Activated T-cell treated with anti-CD3 and anti-CD28 coated beads, Interleukin-2, amount 50 U/mL, for 4 hours (primary cell): ENCODE results near the gene ABCA2. TPM values are rescaled to one million over a fixed set of nuclear protein-coding genes. Genes with fewer than 3 reads are reported as not detected.

ENCODE experiments used
- ATAC-seq, 2 donors: fragments of 200-7000 bp; cut with Tn5 transposase; one replicate each; pipeline ENCODE4 v1.10.0; 2021
- DNase-seq: peaks from one replicate; pipeline ENCODE4 v3.0.0-alpha.2; 2020
- H3K27me3 Mint-ChIP-seq: one replicate; pipeline ENCODE4 v1.8.0; 2021; ENCODE audit warnings: low read depth, mixed read lengths
- H3K36me3 Mint-ChIP-seq: one replicate; pipeline ENCODE4 v1.8.0; 2022; ENCODE audit warnings: mixed read lengths; ENCODE audit not compliant: insufficient read depth
- H3K4me1 Mint-ChIP-seq: one replicate; pipeline ENCODE4 v1.8.0; 2021; ENCODE audit warnings: low read depth, mixed read lengths
- H3K4me3 Mint-ChIP-seq: one replicate; pipeline ENCODE4 v1.8.0; 2021; ENCODE audit warnings: mild to moderate bottlenecking, moderate library complexity, mixed read lengths
- H3K9me3 Mint-ChIP-seq: one replicate; pipeline ENCODE4 v1.8.0; 2021; ENCODE audit warnings: mixed read lengths
- total RNA-seq, 3 donors: library from RNA; stranded (reverse); gene quantifications; one replicate each; pipeline ENCODE4 v1.2.1, GENCODE V29; 2021

The ABCA2 gene
- 10 to 100 TPM in 2 of 3 donors, 1 to 10 TPM in 1; 9.1 to 15.3 (median 14.3) TPM for total RNA-seq

GRCh38 chr9:137027369-137028262 lies at the start of gene ABCA2:
ABCA2 (minus strand) TSS chr9:137028237; CDS start chr9:137028140, 97 bp downstream.
- H3K4me1 Mint-ChIP-seq, result peaks cover 38% of the 10 kb centered on the region
- H3K9me3 Mint-ChIP-seq, result no peaks in the 10 kb centered on the region
- DNase-seq, result no peak
- no peaks in the 10 kb centered on the region for H3K36me3 Mint-ChIP-seq
- H3K27me3 Mint-ChIP-seq, result no peaks in the 10 kb centered on the region
- peak within 1 kb of the TSS; percentile 78 for H3K4me3 Mint-ChIP-seq
- no peak for ATAC-seq

GRCh38 chr9:137077010-137077747 lies 49.1 kb upstream of the ABCA2 start, which contains the start of gene UAP1L1:
UAP1L1 (plus strand) TSS chr9:137077517; CDS start chr9:137077533, 16 bp downstream.
- Mint-ChIP-seq H3K27me3 (no peaks in the 10 kb centered on the region), H3K4me1 (peaks cover 2% of the 10 kb centered on the region), H3K4me3 (peak within 1 kb of the TSS; percentile 67), H3K9me3 (no peaks in the 10 kb centered on the region), H3K36me3 (peaks cover 2% of the 10 kb centered on the region)
- ATAC-seq (peak; percentile 80 to 82), DNase-seq (no peak)

GRCh38 chr9:137076636-137077009 lies 48.6 kb upstream of the ABCA2 start:
- Mint-ChIP-seq H3K4me1 (peaks cover 2% of the 10 kb centered on the region), H3K27me3 (no peaks in the 10 kb centered on the region), H3K4me3 (peak overlapping the region; percentile 61), H3K36me3 (no peaks in the 10 kb centered on the region), H3K9me3 (no peaks in the 10 kb centered on the region)
- ATAC-seq, result no peak
- no peak for DNase-seq

GRCh38 chr9:137075275-137075775 lies 47.3 kb upstream of the ABCA2 start:
- ATAC-seq (no peak), DNase-seq (no peak)
- Mint-ChIP-seq H3K4me1 (peaks cover 11% of the 10 kb centered on the region), H3K27me3 (no peaks in the 10 kb centered on the region), H3K9me3 (no peaks in the 10 kb centered on the region), H3K4me3 (no peak overlapping the region), H3K36me3 (no peaks in the 10 kb centered on the region)

GRCh38 chr9:137074657-137075274 lies 46.7 kb upstream of the ABCA2 start:
- no peaks in the 10 kb centered on the region for H3K27me3 Mint-ChIP-seq
- peaks cover 11% of the 10 kb centered on the region for H3K4me1 Mint-ChIP-seq
- no peak for DNase-seq
- no peak for ATAC-seq
- peak overlapping the region; percentile 13 for H3K4me3 Mint-ChIP-seq
- no peaks in the 10 kb centered on the region for H3K36me3 Mint-ChIP-seq
- no peaks in the 10 kb centered on the region for H3K9me3 Mint-ChIP-seq

- no peaks in the 10 kb centered on the region for H3K36me3 Mint-ChIP-seq
- H3K27me3 Mint-ChIP-seq, result no peaks in the 10 kb centered on the region
- ATAC-seq (no peak), DNase-seq (no peak)
- H3K4me1 Mint-ChIP-seq, result peaks cover 11% of the 10 kb centered on the region
- H3K4me3 Mint-ChIP-seq, result no peak overlapping the region
- H3K9me3 Mint-ChIP-seq, result no peaks in the 10 kb centered on the region
These were observed 46.0 kb upstream of the ABCA2 start for GRCh38 chr9:137073992-137074399.

- H3K4me1 Mint-ChIP-seq, result peaks cover 15% of the 10 kb centered on the region
- H3K27me3 Mint-ChIP-seq, result no peaks in the 10 kb centered on the region
- no peak for ATAC-seq
- DNase-seq, result no peak
- no peaks in the 10 kb centered on the region for H3K36me3 Mint-ChIP-seq
- H3K4me3 Mint-ChIP-seq, result peak overlapping the region; percentile 72
- no peaks in the 10 kb centered on the region for H3K9me3 Mint-ChIP-seq
These were observed 43.2 kb upstream of the ABCA2 start for GRCh38 chr9:137071282-137071681.

GRCh38 chr9:137070906-137071275 lies 42.9 kb upstream of the ABCA2 start:
- Mint-ChIP-seq H3K36me3 (no peaks in the 10 kb centered on the region), H3K4me1 (peaks cover 15% of the 10 kb centered on the region), H3K27me3 (no peaks in the 10 kb centered on the region), H3K4me3 (peak overlapping the region; percentile 72), H3K9me3 (no peaks in the 10 kb centered on the region)
- DNase-seq (no peak), ATAC-seq (no peak)

- Mint-ChIP-seq H3K9me3 (no peaks in the 10 kb centered on the region), H3K4me3 (peak within 1 kb of the TSS; percentile 72), H3K27me3 (no peaks in the 10 kb centered on the region), H3K4me1 (peaks cover 15% of the 10 kb centered on the region), H3K36me3 (no peaks in the 10 kb centered on the region)
- ATAC-seq (peak; percentile 91 to 92), DNase-seq (peak; percentile 73)
These were observed 42.3 kb upstream of the ABCA2 start, which contains the start of gene SAPCD2 for GRCh38 chr9:137070201-137070905. SAPCD2 (minus strand) TSS chr9:137070557; CDS start chr9:137070460, 97 bp downstream.

- H3K36me3 Mint-ChIP-seq, result no peaks in the 10 kb centered on the region
- DNase-seq, result no peak
- H3K9me3 Mint-ChIP-seq, result no peaks in the 10 kb centered on the region
- H3K4me1 Mint-ChIP-seq, result peaks cover 15% of the 10 kb centered on the region
- no peaks in the 10 kb centered on the region for H3K27me3 Mint-ChIP-seq
- peak overlapping the region; percentile 33 for H3K4me3 Mint-ChIP-seq
- ATAC-seq, result peak; percentile 11 to 23
These were observed 41.6 kb upstream of the ABCA2 start for GRCh38 chr9:137069508-137070091.

- H3K27me3 Mint-ChIP-seq, result peaks cover 2% of the 10 kb centered on the region
- ATAC-seq (no peak), DNase-seq (no peak)
- peak overlapping the region; percentile 33 for H3K4me3 Mint-ChIP-seq
- no peaks in the 10 kb centered on the region for H3K9me3 Mint-ChIP-seq
- H3K36me3 Mint-ChIP-seq, result no peaks in the 10 kb centered on the region
- H3K4me1 Mint-ChIP-seq, result peaks cover 17% of the 10 kb centered on the region
These were observed 40.8 kb upstream of the ABCA2 start for GRCh38 chr9:137068539-137069507.

GRCh38 chr9:137067860-137068538 lies 40.0 kb upstream of the ABCA2 start:
- Mint-ChIP-seq H3K4me1 (peaks cover 17% of the 10 kb centered on the region), H3K9me3 (no peaks in the 10 kb centered on the region), H3K4me3 (peak overlapping the region; percentile 38), H3K27me3 (peaks cover 2% of the 10 kb centered on the region), H3K36me3 (no peaks in the 10 kb centered on the region)
- ATAC-seq (peak; percentile 60 to 70), DNase-seq (peak; percentile 82)
